ENCODE results near the gene SLC25A38.

- no peak for TF ChIP-seq CTCF (IDR thresholded peaks at IDR 0.05; ENCODE audit: low read length)
- no peak for TF ChIP-seq EZH2 (optimal IDR thresholded peaks at IDR 0.05; ENCODE audit: low read depth, low read length)
These were observed 57.1 kb downstream of the SLC25A38 start for GRCh38 chr3:39440316-39440715.

Measured in MM.1S (cell line).